ENCODE data around the gene C9orf78.
"Not testable (repeated sequence)": the region's sequence is repeated elsewhere in the genome, so short reads cannot be mapped to it uniquely, and the experiment has no call there.

C9orf78 gene

DNA sequence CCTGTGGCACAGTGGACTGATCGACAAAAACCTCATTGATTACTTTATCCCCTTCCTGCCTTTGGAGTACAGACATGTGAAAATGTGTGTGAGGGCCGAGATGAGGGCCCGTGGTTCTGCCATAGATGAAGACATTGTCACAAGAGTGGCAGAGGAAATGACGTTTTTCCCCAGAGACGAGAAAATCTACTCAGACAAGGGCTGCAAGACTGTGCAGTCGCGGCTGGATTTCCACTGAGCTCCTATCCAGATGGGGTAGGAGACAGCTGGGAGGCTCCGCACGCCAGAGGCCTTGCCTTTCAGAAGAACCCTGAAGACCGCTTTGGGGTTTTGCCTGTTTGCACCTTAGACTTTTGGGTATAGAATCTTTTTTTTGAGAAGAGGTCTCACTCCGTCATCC, 25.7 kb downstream of the C9orf78 start:
- DNase-seq, result no peak

DNA sequence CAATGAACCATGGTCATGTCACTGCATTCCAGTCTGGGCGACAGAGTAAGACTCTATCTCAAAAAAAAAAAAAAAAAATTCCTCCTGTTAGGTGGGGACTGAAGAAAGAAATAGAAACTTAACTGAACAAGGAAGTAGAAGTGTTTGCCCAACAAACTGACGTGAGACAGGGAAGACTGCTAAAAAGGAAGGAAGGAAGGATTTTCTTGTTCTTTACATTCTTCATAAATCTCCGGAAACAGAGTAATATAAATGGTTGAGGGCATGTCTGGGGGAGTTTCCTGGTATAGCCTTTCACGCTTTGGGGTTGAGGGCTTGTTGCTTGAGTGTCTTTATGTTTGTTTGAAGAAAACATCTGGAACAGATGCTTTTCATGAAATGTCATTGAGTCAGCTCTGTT, 29.0 kb downstream of the C9orf78 start:
- DNase-seq, result no peak

DNA sequence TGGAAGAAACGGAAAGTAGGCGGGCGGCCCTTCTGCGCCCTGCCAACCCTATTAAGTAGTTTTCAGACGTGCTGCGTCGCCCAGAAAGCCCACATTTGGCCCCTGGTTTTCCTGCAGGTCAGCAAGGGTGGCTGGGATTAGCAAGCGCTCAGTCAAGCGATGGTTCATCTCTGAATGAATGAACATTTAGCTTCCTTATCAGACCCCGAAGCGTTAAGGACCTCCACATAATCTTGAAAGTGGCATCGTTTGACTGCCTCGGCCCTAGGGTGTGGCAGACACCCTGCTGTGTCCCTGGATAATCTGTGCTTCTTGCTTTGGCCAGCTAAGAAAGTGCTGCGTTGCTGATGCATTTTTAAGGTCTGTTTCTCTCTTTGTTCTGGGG, 31.4 kb downstream of the C9orf78 start:
- DNase-seq, result no peak

DNA sequence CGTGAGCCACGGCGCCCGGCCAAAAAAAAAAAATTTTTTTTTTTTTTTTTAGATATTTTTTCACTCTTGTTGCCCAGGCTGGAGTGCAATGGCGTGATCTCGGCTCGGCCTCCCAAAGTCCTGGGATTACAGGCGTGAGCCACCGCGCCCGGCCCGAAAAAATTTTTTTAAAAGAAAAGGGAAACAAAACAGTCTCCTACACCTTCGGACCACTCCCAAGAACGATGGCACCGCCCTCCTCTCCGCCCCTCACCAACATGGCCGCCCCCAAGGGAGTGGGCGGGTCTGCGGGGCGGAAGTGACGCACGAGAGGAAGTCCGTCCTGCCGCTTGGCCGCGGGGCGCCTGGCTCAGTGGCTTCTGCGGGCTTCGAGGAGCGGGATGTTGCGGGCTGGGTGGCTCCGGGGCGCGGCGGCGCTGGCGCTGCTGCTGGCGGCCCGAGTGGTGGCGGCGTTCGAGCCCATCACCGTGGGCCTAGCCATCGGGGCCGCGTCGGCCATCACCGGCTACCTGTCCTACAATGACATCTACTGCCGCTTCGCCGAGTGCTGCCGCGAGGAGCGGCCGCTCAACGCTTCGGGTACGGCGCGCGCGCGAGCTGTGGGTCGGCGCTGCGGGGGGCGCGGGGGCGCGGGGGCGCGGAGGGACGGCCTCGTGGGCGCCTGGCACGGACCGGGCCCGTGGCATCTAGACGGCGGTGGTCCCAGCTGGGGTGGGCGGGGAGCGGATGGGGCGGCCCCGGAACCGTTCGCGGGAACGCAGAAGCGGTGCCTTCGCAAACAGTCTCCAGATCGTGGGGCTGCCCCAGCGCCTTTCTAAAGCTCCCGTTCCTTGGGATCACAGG, 32.0 kb downstream of the C9orf78 start, which contains the start of gene TOR1B:
Gene TOR1B (plus strand): TSS at position 352 of the 843 bp plus-strand sequence. CDS start 29 bp downstream, at position 381.
- DNase-seq, result peak; percentile 91 to 93

DNA sequence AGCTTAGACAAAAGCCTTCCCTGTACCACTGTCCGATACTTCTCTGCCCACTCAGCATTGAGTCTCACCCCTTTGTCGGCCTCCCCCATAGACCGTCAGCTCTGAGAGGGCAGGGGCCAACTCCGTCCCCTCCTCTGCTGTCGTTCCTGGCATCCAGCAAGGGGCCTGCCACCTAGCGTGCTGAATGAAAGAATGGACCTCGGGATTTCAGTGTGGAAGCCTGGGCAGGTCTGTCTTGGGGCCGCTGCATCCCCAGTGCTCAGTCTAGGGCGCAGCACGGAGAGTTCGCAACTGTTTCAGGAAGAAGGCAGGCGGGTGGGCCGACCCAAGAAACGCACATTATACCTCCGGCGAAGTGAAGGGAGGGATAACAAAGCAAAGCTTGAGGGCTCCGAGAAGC, 33.6 kb downstream of the C9orf78 start:
- no peak for DNase-seq

DNA sequence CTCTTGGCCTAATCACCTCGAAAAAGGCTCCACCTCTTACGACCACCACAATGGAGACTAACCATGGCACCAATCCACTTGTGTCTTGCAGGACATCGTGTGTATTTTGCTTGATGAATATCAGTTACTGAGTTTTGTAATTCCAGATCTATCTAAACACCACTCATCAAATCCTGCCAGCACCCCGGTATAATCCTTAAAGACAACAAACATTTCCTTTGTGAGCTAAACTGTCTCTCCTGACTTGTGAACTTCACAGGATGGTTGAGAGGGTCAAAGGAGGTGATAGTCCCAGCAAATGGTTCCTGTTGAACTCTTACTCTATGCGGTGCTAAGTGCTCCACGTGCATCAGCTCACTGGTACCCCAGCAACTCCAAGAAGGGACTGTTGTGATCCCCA, 36.1 kb downstream of the C9orf78 start:
- no peak for DNase-seq

DNA sequence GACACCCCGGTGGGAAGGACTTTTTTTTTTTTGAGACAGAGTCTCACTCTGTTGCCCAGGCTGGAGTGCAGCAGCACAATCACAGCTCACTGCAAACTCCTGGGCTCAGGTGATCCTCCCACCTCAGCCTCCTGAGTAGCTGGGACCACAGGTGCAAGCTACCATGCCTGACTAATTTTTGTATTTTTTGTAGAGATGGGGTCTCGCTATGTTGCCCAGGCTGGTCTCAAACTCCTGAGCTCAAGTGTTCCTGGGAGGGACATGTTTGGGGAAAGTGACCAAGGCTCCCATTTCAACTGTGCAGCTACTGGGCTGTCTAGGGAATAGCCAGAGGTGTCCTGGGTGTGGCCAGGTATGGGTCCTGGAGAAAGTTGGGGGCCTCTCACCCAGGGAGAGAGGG, 39.0 kb downstream of the C9orf78 start:
- DNase-seq, result not testable (repeated sequence)

DNA sequence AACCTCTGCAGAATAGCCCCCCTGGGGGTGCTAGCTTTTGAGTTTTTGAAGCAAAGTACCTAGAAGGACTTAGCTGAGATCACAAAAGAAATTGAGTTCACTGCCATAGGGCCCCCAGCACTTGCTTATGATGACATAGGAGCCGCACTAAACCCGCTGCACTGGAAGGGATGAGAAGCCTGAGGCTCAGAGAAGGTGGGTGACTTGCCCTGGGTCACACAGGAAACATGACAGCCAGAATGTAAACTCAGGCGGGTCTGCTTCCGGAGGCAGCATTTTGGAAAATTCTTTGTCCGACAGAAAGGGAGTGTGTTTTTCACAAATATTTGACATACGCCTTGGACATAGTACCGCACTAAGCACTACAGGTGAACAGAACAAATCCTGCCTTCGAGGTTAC, 40.5 kb downstream of the C9orf78 start:
- no peak for DNase-seq

DNA sequence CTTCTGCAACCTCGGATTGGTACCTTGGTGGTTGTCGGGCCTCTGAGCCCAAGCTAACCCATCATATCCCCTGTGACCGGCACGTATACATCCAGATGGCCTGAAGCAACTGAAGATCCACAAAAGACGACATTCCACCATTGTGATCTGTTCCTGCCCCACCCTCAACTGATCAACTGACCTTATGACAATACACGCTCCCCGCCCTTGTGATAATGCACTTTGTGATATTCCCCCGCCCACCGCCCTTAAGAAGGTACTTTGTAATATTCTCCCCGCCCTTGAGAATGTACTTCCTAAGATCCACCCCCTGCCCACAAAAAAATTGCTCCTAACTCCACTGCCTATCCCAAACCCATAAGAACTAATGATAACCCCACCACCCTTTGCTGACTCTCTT, 48.6 kb downstream of the C9orf78 start:
- no peak for DNase-seq

DNA sequence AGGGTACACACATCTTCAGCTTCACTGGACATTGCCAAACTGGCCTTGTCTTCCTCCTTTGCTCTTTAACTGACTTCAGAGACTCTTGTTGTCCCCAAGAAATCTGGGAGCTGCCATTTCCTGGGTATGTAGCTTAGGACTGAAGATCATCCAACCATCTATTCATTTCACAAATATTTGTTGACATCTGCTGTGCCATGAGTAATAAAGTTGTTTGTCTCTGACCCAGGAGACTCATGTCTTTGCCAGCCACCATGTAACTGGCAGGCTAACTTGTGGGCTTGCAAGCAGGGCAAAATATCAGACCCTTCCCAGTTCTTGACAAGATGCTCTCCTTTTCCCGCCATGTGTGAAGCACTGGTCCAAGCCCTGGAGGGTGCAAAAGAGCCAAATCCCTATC, 49.2 kb downstream of the C9orf78 start:
- no peak for DNase-seq

DNA sequence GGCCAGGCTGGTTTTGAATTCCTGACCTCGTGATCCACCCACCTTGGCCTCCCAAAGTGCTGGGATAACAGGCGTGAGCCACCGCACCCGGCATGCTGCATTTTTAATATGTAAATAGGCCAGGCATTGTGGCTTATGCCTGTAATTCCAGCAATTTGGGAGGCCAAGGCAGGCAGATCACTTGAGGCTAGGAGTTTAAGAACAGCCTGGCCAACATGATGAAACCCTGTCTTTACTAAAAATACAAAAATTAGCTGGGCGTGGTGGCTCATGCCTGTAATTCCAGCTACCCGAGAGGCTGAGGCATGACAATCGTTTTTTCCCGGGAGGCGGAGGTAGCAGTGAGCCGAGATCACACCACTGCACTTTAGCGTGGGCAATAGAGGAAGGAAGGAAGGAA, 50.1 kb downstream of the C9orf78 start:
- not testable (repeated sequence) for DNase-seq

DNA sequence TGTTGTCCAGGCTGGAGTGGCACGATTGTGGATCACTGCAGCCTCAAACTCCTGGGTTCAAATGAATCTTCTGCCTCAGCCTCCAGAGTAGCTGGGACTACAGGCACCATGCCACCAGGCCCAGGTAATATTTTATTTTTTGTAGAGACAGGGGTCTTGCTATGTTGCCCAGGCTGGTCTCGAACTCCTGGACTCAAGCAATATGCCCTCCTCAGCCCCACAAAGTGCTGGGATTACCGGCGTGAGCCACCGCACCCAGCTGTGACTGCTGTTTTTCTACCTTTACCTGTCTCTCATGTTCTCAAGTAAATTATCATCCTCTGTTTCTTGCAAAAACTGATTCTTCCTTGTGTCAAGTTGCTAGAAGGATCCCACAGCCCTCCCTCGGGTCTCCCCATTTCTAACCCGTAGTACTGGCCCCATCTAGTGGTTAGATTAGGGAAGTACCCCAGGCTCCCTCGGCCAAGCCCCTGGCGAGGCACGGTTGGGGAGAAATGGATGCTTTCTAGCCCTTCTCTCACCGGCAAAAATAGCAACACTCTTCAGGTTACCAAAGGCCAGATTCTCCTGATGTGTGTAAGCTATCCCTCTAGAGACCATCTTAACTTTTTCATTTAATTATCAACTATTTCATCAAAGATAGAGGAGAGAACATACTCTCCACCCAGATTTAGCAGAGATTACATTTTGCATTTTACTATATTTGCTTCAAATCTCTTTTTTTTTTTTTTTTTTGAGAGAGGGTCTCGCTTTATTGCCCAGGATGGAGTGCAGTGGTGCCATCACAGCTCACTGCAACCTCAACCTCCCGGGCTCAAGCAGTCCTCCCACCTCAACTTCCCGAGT, 51.3 kb downstream of the C9orf78 start:
- peak; percentile 63 to 64 for DNase-seq

DNA sequence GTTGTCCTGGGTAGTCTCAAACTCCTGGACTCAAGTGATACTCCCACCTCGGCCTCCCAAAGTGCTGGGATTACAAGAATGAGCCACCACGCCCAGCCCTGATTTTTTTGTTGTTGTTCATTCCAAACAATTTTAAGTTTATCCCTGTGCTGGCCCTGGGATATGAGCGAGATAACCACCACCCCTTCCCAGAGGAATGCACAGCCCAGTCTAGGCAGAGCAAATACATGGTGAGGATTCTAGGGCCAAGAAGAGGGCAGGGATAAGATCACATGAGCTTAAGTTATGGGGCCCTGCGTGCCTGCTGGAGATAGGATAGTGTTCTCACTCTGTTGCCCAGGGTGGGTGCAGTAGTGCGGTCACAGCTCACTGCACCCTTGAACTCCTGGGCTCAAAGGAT, 53.1 kb downstream of the C9orf78 start:
- DNase-seq, result no peak

DNA sequence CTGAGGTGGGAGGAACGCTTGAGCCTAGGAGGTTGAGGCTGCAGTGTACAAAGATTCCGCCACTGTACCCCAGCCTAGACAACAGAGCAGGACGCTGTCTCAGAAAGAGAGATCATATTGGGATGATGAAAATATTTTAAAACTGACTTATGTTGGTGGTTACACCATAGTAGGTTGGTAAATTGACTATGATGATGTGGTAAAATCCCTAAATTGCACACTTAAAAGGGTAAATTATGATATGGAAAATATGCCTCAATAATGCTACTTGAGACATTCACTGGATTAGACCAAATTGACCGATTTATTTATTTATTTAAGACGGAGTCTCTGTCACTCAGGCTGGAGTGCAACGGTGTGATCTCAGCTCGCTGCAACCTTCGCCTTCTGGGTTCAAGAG, 53.9 kb downstream of the C9orf78 start:
- DNase-seq, result no peak

DNA sequence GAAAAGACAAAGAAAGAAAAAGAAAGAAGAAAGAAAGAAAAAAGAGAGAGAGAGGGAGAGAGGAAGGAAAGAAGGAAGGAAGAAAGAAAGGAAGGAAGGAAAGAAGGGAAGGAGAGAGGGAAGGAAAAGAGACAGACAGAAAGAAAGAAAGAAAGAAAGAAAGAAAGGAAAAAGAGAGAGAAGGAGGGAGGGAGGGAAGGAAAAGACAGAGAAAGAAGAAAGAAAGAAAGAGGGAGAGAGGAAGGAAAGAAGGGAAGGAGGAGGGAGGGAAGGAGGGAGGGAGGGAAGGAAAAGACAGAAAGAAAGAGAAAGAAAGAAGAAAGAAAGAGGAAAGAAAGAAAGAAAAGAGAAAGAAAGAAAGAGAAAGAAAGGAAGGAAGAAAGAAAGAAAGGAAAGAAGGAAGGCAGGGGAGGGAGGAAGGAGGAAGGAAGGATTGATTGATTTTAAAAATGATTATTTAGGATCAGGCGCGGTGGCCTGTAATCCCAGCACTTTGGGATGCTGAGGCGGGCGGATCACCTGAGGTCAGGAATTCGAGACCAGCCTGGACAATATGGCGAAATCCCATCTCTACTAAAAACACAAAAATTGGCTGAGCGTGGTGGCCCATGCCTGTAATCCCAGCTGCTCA, 55.4 kb downstream of the C9orf78 start:
- no peak for DNase-seq

DNA sequence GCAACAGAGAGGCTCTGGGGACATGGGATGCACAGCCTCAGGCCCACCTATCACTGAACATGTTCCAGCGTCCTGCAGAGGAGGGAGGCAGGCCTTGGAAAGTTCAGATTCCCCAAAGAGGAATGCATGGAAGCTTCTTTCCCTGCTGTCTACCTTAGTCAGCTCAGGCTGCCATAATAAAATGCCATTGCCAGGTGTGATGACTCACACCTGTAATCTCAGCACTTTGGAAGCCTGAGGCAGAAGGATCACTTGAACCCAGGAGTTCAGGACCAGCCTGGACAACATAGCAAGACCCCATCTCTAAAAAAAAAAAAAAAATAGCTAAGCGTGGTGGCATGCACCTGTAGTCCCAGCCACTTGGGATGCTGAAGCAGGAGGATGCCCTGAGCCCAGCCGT, 56.6 kb downstream of the C9orf78 start:
- no peak for DNase-seq

DNA sequence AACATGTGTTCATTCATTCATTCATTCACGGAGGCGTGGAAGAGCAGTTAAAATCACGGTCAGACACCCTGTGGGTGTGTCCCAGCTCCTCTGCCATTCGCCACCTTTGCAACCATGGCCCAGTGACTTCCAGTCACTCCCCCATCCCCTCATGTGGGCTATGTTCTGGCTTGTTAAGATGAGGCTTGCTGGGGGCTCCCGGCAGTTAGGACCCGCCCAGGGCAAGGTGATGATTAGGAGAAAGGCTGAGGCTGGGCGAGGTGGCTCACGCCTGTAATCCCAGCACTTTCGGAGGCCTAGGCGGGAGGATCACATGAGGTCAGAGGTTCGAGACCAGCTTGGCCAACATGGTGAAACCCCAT, 57.3 kb downstream of the C9orf78 start:
- no peak for DNase-seq
